H9 (cell line): ENCODE results near the gene HOXC10. TPM values are rescaled to one million over a fixed set of nuclear protein-coding genes. Genes with fewer than 3 reads are reported as not detected.

Experiments used
- DNase-seq: peaks from one replicate; pipeline ENCODE4 v3.0.0-alpha.2; 2017
- H2AFZ ChIP-seq: one replicate; pipeline ENCODE4 v1.6.1; 2013; ENCODE audit warnings: mild to moderate bottlenecking, low read length, control low read depth, moderate library complexity
- H2AK5ac ChIP-seq: 2 replicates; pipeline ENCODE4 v1.6.1; 2013; ENCODE audit warnings: low read length, control low read depth, mixed read lengths; ENCODE audit not compliant: insufficient read length
- H2BK120ac ChIP-seq: one replicate; pipeline ENCODE4 v1.6.1; 2013; ENCODE audit warnings: low read depth, mild to moderate bottlenecking, low read length, control low read depth, inconsistent platforms; ENCODE audit not compliant: poor library complexity, severe bottlenecking
- H2BK12ac ChIP-seq: 2 replicates; pipeline ENCODE4 v1.6.1; 2013; ENCODE audit warnings: low read length, control low read depth, mixed read lengths, low read depth; ENCODE audit not compliant: insufficient read length
- H2BK15ac ChIP-seq: 2 replicates; pipeline ENCODE4 v1.6.1; 2013; ENCODE audit warnings: low read depth, low read length, control low read depth
- H2BK20ac ChIP-seq: one replicate; pipeline ENCODE4 v1.6.1; 2013; ENCODE audit warnings: low read depth, mild to moderate bottlenecking, low read length, control low read depth, inconsistent platforms; ENCODE audit not compliant: poor library complexity, severe bottlenecking
- H2BK5ac ChIP-seq: 2 replicates; pipeline ENCODE4 v1.6.1; 2013; ENCODE audit warnings: low read length, control low read depth, mixed read lengths; ENCODE audit not compliant: insufficient read length
- H3K14ac ChIP-seq: 2 replicates; pipeline ENCODE4 v1.6.1; 2013; ENCODE audit warnings: low read length, control low read depth; ENCODE audit not compliant: insufficient read depth
- H3K18ac ChIP-seq: 2 replicates; pipeline ENCODE4 v1.6.1; 2013; ENCODE audit warnings: low read depth, mild to moderate bottlenecking, mixed read lengths, low read length, control low read depth; ENCODE audit not compliant: insufficient read length
- H3K23ac ChIP-seq: 2 replicates; pipeline ENCODE4 v1.6.1; 2013; ENCODE audit warnings: low read length, control low read depth, mixed read lengths, low read depth; ENCODE audit not compliant: insufficient read length
- H3K23me2 ChIP-seq: 2 replicates; pipeline ENCODE4 v1.6.1; 2013; ENCODE audit warnings: low read depth, mild to moderate bottlenecking, mixed read lengths, low read length, control low read depth; ENCODE audit not compliant: insufficient read length, poor library complexity, severe bottlenecking
- H3K27ac ChIP-seq: 2 replicates; pipeline ENCODE4 v1.5.1; 2013; ENCODE audit warnings: low read length, control low read depth, mixed read lengths, low read depth; ENCODE audit not compliant: insufficient read length
- H3K27me3 ChIP-seq: 2 replicates; pipeline ENCODE4 v1.6.1; 2013; ENCODE audit warnings: low read length, control low read depth, inconsistent platforms; ENCODE audit not compliant: insufficient read depth
- H3K4ac ChIP-seq: 2 replicates; pipeline ENCODE4 v1.6.1; 2013; ENCODE audit warnings: low read depth, mild to moderate bottlenecking, control low read depth, inconsistent platforms, low read length, moderate library complexity
- H3K4me1 ChIP-seq: 2 replicates; pipeline ENCODE4 v1.6.1; 2013; ENCODE audit warnings: low read length, control low read depth, inconsistent platforms; ENCODE audit not compliant: insufficient read depth
- H3K4me2 ChIP-seq: 2 replicates; pipeline ENCODE4 v1.6.1; 2013; ENCODE audit warnings: low read length, control low read depth, mixed read lengths; ENCODE audit not compliant: insufficient read length, insufficient read depth
- H3K56ac ChIP-seq: 2 replicates; pipeline ENCODE4 v1.6.1; 2013; ENCODE audit warnings: low read depth, mild to moderate bottlenecking, mixed read lengths, low read length, control low read depth; ENCODE audit not compliant: insufficient read length
- H3K79me1 ChIP-seq: 2 replicates; pipeline ENCODE4 v1.6.1; 2013; ENCODE audit warnings: low read depth, mild to moderate bottlenecking, moderate library complexity, low read length, control low read depth, inconsistent platforms; ENCODE audit not compliant: insufficient read depth, poor library complexity, severe bottlenecking
- H3K79me2 ChIP-seq: 2 replicates; pipeline ENCODE4 v1.6.1; 2013; ENCODE audit warnings: low read length, control low read depth, inconsistent platforms; ENCODE audit not compliant: insufficient read depth
- H3K9ac ChIP-seq: 2 replicates; pipeline ENCODE4 v1.6.1; 2013; ENCODE audit warnings: low read length, control low read depth, mixed read lengths; ENCODE audit not compliant: insufficient read length; ENCODE audit errors: extremely low read depth
- H3K9me3 ChIP-seq: one replicate; pipeline ENCODE4 v1.6.1; 2013; ENCODE audit warnings: low read depth, low read length, inconsistent platforms; ENCODE audit not compliant: control insufficient read depth
- H3T11ph ChIP-seq: one replicate; pipeline ENCODE4 v1.6.1; 2013; ENCODE audit warnings: mild to moderate bottlenecking, low read length, control low read depth, inconsistent platforms
- H4K20me1 ChIP-seq: one replicate; pipeline ENCODE4 v1.6.1; 2013; ENCODE audit not compliant: control insufficient read depth, insufficient read length, insufficient read depth
- H4K5ac ChIP-seq: 2 replicates; pipeline ENCODE4 v1.6.1; 2013; ENCODE audit warnings: low read depth, mild to moderate bottlenecking, mixed read lengths, low read length, control low read depth; ENCODE audit not compliant: insufficient read length
- H4K8ac ChIP-seq: replicated peaks from 2 replicates; pipeline ENCODE4 v1.6.1; 2013; ENCODE audit warnings: low read length, control low read depth, mixed read lengths, low read depth; ENCODE audit not compliant: insufficient read length
- H4K91ac ChIP-seq: 2 replicates; pipeline ENCODE4 v1.6.1; 2013; ENCODE audit warnings: low read depth, mild to moderate bottlenecking, moderate library complexity, mixed read lengths, low read length, control low read depth; ENCODE audit not compliant: insufficient read length
- H3K27ac Mint-ChIP-seq, 3 experiments: 2 replicates in 2 of 3; 3 replicates in 1 of 3; pipeline ENCODE4 v1.8.0; 2020 to 2021; ENCODE audit warnings: mixed read lengths in 3 of 3, mild to moderate bottlenecking in 1 of 3, moderate library complexity in 1 of 3
- H3K27me3 Mint-ChIP-seq: 2 replicates; pipeline ENCODE4 v1.8.0; 2021; ENCODE audit warnings: low read depth, mild to moderate bottlenecking, moderate library complexity, mixed read lengths
- H3K36me3 Mint-ChIP-seq, 3 experiments: 2 replicates in 2 of 3; 3 replicates in 1 of 3; pipeline ENCODE4 v1.8.0; 2020 to 2021; ENCODE audit warnings: low read depth in 3 of 3, mixed read lengths in 3 of 3; ENCODE audit not compliant: insufficient read depth in 1 of 3
- H3K4me1 Mint-ChIP-seq, 2 experiments: 2 replicates each; pipeline ENCODE4 v1.8.0; 2020; ENCODE audit warnings: mixed read lengths in 2 of 2
- H3K4me3 Mint-ChIP-seq, 2 experiments: 2 replicates in 1 of 2; 3 replicates in 1 of 2; pipeline ENCODE4 v1.8.0; 2020 to 2021; ENCODE audit warnings: mild to moderate bottlenecking in 2 of 2, mixed read lengths in 2 of 2, moderate library complexity in 1 of 2
- H3K9me3 Mint-ChIP-seq, 2 experiments: 2 replicates in 1 of 2; 3 replicates in 1 of 2; pipeline ENCODE4 v1.8.0; 2020; ENCODE audit warnings: mild to moderate bottlenecking in 2 of 2, mixed read lengths in 2 of 2, moderate library complexity in 1 of 2
- WGBS: extraction: QIAGEN DNeasy Blood & Tissue Kit; methylation state at CpG from one replicate; pipeline ENCODE4 v1.1.7; 2013; ENCODE audit warnings: missing lambda C conversion rate, low lambda C conversion rate, mixed read lengths; ENCODE audit not compliant: insufficient read length; ENCODE audit errors: extremely low coverage; 5-methylcytosine and 5-hydroxymethylcytosine counted together
- total RNA-seq: library from RNA; stranded (reverse); gene quantifications from 2 replicates; pipeline ENCODE4 v1.2.1, GENCODE V29; 2021
- TF ChIP-seq, protein P1 (sequence below): fragments of 200-600 bp; sonication (generic); conservative IDR thresholded peaks from 3 replicates; pipeline ENCODE4 v1.8.0; 2021; ENCODE audit warnings: antibody characterized with exemption, mild to moderate bottlenecking

HOXC10 gene
- total RNA-seq, 1 experiment from 2014 or later = not detected

DNA sequence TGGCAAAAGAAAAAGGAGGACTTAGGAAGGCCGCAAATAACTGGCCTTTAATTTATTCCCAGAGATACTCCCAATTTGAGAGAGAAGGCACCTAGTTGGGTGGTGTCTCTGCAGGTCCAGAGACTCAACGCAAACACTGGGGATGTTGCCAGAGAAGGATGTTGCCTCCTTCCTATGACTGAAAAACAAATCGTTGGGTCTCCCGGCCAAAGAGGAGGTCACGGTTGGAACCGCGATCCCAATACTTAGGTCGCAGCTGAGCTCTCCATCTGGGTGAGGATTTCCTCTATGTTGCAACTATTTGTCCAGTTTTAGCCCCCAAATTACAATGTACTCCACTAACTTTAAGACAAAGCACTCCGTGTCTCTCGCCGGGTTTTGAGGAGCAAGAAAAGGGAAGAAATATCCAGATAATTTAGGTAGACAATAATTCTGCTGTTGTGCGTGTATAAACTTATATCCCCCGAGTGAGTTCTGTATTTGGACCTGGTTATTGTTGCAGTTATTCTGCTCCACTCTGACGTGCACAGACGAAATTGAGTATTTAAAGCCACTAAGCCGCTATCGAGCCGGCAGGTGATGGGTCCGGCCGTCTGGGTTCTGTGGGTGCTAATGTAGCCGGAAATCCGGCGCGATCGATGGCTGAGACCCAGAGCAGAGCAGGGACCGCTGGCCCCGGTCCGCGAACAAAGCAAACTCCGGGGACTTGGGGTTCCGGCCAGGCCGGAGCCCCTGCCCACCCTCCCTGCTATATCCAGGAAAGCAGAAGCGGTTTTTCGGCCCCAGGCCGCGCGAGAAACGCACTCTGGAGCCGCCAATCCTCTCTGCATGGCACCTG is 24.5 kb upstream of the HOXC10 start:
- no peaks in the 10 kb centered on the region for H4K20me1 ChIP-seq
- Mint-ChIP-seq H3K4me3 (no peak overlapping the region), H3K27ac (no peak overlapping the region; a peak in 1 of 7 replicates)

More for the DNA sequence above, 24.5 kb upstream of the HOXC10 start:
- Histone ChIP-seq H2AFZ (no peak overlapping the region), H3K79me2 (no peaks in the 10 kb centered on the region), H4K8ac (no peak overlapping the region), H4K91ac (no peak overlapping the region), H3K23me2 (no peaks in the 10 kb centered on the region), H2BK20ac (no peak overlapping the region), H2BK12ac (no peak overlapping the region), H3T11ph (no peak overlapping the region), H2BK15ac (no peak overlapping the region), H3K9ac (no peak overlapping the region), H3K4ac (no peak overlapping the region), H3K79me1 (no peaks in the 10 kb centered on the region), H3K27me3 (peaks cover 100% of the 10 kb centered on the region), H4K5ac (no peak overlapping the region), H3K27ac (no peak overlapping the region), H3K9me3 (no peaks in the 10 kb centered on the region), H3K23ac (no peak overlapping the region), H3K18ac (no peak overlapping the region), H2BK120ac (no peak overlapping the region), H2AK5ac (no peak overlapping the region), H3K4me2 (no peak overlapping the region), H2BK5ac (no peak overlapping the region), H3K14ac (no peak overlapping the region), H3K56ac (no peak overlapping the region), H3K4me1 (no peaks in the 10 kb centered on the region)
- WGBS = no CpG with 5 or more reads among the region's 39 CpGs
- Mint-ChIP-seq H3K36me3 (no peaks in the 10 kb centered on the region; a peak in 2 of 7 replicates), H3K27me3 (peaks cover 100% of the 10 kb centered on the region), H3K4me1 (peaks cover under 1 to 6% of the 10 kb centered on the region in 2 experiments; a peak in 3 of 4 replicates), H3K9me3 (peaks cover 0 to 8% of the 10 kb centered on the region in 2 experiments; a peak in 2 of 5 replicates)
- TF ChIP-seq, protein P1, sequence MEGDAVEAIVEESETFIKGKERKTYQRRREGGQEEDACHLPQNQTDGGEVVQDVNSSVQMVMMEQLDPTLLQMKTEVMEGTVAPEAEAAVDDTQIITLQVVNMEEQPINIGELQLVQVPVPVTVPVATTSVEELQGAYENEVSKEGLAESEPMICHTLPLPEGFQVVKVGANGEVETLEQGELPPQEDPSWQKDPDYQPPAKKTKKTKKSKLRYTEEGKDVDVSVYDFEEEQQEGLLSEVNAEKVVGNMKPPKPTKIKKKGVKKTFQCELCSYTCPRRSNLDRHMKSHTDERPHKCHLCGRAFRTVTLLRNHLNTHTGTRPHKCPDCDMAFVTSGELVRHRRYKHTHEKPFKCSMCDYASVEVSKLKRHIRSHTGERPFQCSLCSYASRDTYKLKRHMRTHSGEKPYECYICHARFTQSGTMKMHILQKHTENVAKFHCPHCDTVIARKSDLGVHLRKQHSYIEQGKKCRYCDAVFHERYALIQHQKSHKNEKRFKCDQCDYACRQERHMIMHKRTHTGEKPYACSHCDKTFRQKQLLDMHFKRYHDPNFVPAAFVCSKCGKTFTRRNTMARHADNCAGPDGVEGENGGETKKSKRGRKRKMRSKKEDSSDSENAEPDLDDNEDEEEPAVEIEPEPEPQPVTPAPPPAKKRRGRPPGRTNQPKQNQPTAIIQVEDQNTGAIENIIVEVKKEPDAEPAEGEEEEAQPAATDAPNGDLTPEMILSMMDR = no peak
- DNase-seq = no peak
